ENCODE measurements around the gene PRADC1.

Gene PRADC1

DNA sequence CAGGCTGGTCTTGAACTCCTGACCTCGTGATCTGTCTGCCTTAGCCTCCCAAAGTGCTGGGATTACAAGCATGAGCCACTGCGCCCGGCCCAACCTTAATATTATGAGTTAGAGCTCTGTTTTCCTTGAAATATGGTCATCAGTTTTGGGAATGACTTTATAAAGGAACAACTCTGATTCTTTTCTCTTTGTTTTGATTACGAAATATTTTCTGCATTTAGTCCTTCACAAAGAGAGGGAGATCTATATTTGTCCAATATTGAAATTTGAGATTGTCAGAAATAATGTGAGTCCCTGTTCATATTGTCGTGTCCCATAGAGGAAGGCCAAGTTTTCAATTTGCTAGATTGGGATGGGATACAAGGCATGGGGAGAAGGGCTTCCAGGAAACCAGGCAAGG lies 15.9 kb downstream of the PRADC1 start:
- TF ChIP-seq, protein P1, sequence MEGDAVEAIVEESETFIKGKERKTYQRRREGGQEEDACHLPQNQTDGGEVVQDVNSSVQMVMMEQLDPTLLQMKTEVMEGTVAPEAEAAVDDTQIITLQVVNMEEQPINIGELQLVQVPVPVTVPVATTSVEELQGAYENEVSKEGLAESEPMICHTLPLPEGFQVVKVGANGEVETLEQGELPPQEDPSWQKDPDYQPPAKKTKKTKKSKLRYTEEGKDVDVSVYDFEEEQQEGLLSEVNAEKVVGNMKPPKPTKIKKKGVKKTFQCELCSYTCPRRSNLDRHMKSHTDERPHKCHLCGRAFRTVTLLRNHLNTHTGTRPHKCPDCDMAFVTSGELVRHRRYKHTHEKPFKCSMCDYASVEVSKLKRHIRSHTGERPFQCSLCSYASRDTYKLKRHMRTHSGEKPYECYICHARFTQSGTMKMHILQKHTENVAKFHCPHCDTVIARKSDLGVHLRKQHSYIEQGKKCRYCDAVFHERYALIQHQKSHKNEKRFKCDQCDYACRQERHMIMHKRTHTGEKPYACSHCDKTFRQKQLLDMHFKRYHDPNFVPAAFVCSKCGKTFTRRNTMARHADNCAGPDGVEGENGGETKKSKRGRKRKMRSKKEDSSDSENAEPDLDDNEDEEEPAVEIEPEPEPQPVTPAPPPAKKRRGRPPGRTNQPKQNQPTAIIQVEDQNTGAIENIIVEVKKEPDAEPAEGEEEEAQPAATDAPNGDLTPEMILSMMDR (IDR thresholded peaks at IDR 0.05; ENCODE audit: insufficient read depth, low read length, missing control alignments) = no peak
- no peak for DNase-seq (ENCODE audit: low read depth, low spot score)
- H3K4me3 ChIP-seq (ENCODE audit: low read depth, low read length) = no peak overlapping the region
- ChIA-PET POLR2A (no interaction called here), CTCF (interaction anchor here (2.0 to 2.3 kb wide), 2 partner anchors 12 to 40 kb away, joined by 8 to 12 read pairs; no protein-coding TSS in a partner anchor)

DNA sequence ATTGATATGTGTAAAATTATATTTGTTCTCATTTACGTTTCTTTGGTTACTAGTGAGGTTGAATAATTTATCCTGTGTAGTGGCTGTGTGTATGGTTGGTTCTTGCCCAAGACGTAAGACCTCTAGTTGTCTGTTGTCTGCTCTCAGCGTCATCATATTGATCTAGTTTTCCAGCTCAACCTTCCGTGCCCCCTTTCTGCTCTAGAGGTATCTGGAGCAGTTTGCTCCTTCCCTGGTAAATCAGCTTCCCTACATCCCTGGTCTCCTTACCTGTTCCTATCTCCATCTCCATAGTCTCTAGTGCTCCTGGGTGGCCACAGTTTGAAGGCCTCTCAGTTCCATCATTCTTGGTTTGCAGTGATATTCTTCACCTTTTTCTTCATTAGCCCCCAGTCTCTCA lies 17.8 kb downstream of the PRADC1 start:
- peak overlapping the region; percentile 78 for H3K4me3 ChIP-seq (ENCODE audit: low read depth, low read length)
- DNase-seq (ENCODE audit: low read depth, low spot score) = no peak
- TF ChIP-seq, protein P1 (IDR thresholded peaks at IDR 0.05; ENCODE audit: insufficient read depth, low read length, missing control alignments) = no peak
- CTCF ChIA-PET = interaction anchor here (0.8 to 2.0 kb wide), 6 partner anchors 9 to 327 kb away, joined by 3 to 9 read pairs (median 4); no protein-coding TSS in a partner anchor
- POLR2A ChIA-PET = interaction anchor here (1.0 kb wide), 1 partner anchor 18 kb away, joined by 4 read pairs; the partner anchor contains the start of genes CCT7 and PRADC1

DNA sequence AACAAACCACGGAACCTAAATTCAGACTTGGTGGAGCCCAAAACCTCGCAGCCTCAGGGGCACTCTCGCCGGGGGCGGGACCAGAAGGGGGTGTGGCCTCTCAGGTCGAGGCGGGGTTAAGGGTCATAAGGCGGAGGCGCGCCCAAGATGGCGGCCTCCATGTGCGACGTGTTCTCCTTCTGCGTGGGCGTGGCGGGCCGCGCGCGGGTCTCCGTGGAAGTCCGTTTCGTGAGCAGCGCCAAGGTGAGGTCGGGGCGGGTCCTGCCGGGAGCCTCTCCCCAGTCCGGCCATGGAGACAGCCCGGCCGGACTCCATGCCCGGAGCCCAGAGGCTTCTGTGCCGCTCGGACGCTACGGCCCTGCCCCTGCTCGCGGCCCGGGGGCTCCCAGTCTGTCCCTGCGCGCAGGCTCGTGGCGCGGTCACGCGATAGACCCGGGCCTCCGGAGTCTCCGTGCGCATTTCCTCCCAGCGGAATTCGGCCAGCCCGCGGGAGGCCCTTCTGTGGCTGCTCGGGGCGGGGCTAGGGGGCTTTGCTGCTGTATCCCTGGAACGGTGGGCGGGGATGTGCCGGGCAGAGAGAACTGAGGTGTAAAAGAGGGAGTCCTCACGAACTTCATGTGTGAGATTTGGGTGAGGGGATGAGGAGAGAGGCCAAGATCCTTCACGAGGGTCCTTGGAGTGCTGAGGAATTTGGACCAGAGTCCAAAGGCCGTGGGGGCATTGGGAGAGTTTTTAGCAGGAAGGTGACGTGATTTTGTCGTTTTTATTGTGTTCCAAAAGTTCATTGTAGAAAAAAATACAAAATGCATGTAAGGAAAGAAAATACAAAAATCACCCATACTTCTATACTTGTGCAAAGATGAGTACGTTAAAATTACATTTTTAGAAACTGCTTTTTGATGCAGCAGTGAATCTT lies 18.7 kb downstream of the PRADC1 start, which contains the start of gene SMYD5:
Gene SMYD5 (plus strand): TSS at position 126 of the 916 bp plus-strand sequence. CDS start 22 bp downstream, at position 148.
- H3K4me3 ChIP-seq (ENCODE audit: low read depth, low read length) = peak within 1 kb of the TSS; percentile 78
- POLR2A ChIA-PET = interaction anchor here (1.0 kb wide), 1 partner anchor 19 kb away, joined by 4 read pairs; the partner anchor contains the start of genes CCT7 and PRADC1
- CTCF ChIA-PET = interaction anchor here (0.8 to 8.6 kb wide), 14 partner anchors 10 to 328 kb away, joined by 3 to 111 read pairs (median 8); partner anchors contain the start of genes CCT7 and PRADC1
- TF ChIP-seq, protein P1 (IDR thresholded peaks at IDR 0.05; ENCODE audit: insufficient read depth, low read length, missing control alignments) = no peak
- DNase-seq (ENCODE audit: low read depth, low spot score) = no peak

DNA sequence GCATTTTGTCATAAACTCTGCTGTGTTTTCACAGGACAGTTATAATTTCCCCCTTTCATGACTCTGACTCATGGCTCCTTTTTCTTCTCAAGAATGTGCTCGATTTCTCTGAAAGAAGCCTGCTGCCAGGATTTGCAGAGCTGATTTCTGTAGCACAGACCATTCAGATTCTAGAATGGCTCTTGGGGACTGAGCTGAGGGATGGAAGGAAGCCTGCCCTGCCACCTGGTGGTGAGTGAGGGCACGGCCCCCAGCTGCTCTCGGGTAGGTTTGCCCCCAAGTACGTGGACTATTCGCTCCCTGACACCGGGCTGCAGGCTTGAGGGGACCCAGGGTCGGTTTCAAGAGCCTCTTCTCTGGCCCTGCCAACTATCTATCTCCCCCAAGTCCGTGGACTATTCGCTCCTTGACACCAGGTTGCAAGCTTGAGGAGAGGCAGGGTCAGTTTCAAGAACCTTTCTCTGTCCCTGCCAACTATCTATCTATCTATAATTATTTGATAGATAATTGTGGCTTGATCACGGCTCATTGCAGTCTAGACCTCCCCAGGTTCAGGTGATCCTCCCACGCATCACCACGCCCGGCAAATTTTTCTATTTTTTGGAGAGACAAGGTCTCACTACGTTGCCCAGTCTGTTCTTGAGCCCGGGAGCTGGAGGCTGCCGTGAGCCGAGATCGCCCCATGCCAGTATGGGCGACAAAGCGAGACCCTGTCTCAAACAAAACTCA lies 20.4 kb downstream of the PRADC1 start:
- TF ChIP-seq, protein P1 (IDR thresholded peaks at IDR 0.05; ENCODE audit: insufficient read depth, low read length, missing control alignments) = peak; percentile 96
- ChIA-PET POLR2A (interaction anchor here (1.0 kb wide), 1 partner anchor 21 kb away, joined by 8 read pairs; the partner anchor contains the start of gene CCT7), CTCF (interaction anchor here (0.7 to 8.6 kb wide), 53 partner anchors 8 to 1880 kb away, joined by 3 to 111 read pairs (median 5); partner anchors contain the start of genes CCT7, NOTO, PRADC1 and RAB11FIP5)
- H3K4me3 ChIP-seq (ENCODE audit: low read depth, low read length) = no peak overlapping the region
- DNase-seq (ENCODE audit: low read depth, low spot score) = peak; percentile 65

DNA sequence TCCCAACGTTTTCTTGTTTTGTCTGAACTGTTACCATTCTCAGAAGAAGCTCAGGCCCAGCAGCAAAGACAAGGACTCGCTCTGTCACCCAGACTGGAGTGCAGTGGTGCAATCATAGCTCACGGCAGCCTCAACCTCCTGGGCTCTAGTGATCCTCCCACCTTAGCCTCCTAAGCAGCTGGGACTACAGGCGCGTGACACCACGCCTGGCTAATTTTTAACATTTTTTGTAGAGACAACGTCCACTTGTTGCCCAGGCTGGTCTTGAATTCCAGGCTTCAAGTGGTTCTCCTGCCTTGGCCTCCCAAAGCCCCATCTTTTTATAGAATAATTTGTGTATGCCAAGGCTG lies 21.0 kb downstream of the PRADC1 start:
- no peak overlapping the region for H3K4me3 ChIP-seq (ENCODE audit: low read depth, low read length)
- POLR2A ChIA-PET = interaction anchor here (1.0 kb wide), 1 partner anchor 22 kb away, joined by 8 read pairs; the partner anchor contains the start of gene CCT7
- no peak for DNase-seq (ENCODE audit: low read depth, low spot score)
- CTCF ChIA-PET = interaction anchor here (0.7 to 8.6 kb wide), 42 partner anchors 8 to 1879 kb away, joined by 3 to 111 read pairs (median 5); partner anchors contain the start of genes CCT7, NOTO, PRADC1 and RAB11FIP5
- TF ChIP-seq, protein P1 (IDR thresholded peaks at IDR 0.05; ENCODE audit: insufficient read depth, low read length, missing control alignments) = no peak

All from AG04449 (cell line).